Stimulated activated CD8-positive, alpha-beta memory T cell treated with anti-CD3 and anti-CD28 coated beads, Interleukin-15, amount 100 ng/mL, for 48 hours (primary cell): ENCODE data around the gene LIPG.

Experiments
- DNase-seq, 2 donors: peaks; one replicate each; pipeline ENCODE4 v3.0.0-alpha.2; 2020; ENCODE audit warnings: low read depth in 2 of 2

The LIPG gene

DNA sequence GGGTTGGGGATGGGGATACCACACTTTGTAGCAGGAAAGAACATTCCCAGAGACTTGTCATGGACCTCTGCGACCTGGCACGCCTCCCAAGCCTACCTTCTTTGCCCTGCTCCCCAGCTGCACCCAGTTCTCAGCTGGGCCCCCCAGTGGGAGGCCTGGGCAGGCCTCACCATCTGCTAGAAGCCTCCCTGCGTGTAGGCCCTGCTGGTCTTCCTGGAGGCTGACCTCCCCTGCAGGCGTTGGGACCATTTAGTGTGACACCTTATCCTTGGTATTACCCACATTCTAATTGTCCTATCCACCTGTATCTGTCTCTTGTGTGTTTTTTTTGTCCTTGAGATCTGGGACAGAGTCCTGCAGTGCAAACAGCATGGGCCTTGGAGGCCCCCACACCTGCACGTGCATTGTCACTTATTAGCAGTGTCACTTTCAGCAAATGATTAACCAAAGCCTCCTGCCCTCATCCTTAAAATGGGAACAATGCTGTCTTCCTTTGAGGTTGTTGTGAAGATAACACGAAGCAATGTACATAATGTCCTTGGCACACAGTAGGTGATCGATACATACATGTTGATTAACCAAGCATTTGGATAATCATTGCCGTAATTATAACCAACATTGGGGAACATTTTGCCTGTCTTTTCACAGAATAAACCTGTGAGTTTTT, 77.2 kb downstream of the LIPG start:
- no peak for DNase-seq

DNA sequence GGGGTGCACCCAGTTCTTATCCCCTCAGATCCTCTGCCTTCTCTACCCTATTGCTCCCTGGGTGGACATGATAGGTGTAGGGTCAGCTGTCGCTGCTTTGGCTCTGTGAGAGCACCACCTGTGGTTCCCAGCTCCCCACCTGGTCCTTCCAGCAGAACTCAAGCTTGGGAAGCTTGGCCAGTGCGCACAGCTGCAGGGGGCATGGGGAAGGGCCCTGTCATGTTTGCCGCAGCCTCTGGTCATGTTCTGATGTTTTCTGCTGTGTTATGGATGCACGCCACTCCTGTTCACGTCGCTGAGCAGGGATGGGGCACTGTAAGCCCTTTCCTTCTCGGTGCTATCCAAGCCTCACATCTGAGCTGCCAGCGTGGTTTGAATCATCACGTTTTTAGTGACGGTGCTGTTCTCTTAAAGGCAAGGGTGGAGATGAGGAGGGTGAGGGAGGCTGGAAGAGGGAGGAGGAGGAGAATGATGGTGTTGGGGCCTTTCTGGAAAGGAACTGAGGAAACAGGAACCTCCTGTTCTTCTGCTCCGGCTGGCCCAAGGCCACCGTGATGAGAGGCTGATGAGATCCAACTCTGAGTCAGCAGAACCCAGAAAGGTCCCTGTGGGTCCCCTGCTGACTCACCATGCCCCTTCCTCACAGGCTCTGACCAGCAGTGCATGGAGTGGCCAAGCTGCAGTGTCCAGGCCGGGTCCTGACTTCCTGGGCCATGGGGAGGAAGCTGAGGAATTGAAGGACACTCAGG, 78.0 kb downstream of the LIPG start:
- no peak for DNase-seq

DNA sequence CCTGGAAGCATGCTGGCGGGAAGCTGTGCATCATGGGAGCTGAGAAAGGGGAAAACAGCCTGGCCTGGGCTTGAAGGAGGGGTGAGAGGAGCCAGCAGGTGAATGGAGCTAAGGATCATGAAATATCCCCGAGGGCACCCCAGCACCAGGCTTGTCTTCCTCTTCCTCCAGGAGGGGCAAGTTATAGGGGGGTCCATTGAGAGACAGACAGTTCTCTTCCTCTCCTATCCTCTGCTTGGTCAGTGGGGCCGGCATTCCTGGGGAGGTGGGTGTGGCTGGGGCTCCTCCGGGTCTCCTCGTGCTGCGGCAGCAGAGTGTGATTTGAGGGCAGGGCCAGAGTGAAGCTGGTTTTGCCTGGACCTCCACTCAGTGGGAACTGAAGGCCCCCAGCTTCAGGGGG, 78.9 kb downstream of the LIPG start:
- no peak for DNase-seq

DNA sequence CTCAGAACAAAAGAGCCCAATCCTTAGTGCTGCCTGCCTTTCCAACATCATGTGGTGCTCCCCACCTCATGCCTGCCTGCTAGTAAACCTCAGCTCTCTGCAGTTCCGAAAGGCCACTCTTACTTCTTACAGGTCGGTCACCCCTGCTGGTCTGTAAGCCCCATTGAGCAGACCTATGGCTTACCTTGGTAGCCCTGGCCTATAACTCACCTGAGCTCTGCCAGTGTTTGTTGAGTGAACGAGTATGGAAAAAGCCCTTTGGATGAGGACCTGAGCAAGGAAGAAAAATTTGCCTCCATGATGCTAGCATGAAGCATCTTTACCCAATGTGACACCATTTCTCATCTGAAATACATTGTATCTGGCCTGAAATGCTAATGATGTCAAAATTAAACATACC, 83.3 kb downstream of the LIPG start:
- DNase-seq = no peak

DNA sequence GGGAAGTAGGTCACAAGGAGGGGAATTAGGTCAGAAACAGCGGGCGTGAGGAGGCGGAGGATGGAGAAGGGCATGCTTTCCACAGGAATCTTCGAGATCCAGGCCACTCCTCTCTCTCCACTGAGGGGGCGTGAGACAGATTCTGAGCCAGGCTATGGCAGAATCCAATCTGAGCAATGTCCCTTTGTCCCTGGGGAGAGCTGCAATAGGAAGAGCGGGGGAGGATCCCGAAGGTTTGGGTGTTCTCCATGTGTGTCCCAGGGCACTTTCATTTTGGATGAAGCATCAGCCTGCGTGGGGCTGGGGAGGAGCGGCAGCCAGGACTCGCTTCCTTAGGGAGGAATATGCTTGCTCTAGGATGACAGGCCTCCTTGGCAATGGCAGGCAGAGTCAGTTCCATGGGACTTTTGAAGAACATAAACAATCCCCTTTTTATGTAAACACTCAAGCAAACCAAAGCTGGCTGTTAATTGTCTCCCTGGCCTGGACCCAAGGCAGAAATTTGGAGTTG, 84.0 kb downstream of the LIPG start:
- DNase-seq = no peak

DNA sequence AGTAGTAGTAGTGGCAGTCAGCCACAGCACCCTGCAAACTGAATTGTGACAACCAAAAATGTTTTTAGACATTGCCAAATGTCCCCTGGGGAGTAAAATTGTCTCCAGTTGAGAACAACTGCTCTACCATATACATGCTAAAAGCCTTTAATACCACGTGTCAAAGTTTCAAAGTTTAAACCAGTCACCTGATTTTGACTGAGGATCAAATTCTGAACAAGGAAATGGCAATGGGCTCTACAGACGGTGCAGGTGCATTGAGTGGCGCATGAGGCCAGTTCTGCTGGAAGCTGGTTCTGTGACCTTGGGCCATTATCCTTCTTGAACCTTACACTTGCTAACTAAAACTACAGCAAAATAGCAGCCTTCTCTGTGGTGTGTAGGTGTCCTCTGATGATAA, 85.0 kb downstream of the LIPG start:
- DNase-seq = no peak

DNA sequence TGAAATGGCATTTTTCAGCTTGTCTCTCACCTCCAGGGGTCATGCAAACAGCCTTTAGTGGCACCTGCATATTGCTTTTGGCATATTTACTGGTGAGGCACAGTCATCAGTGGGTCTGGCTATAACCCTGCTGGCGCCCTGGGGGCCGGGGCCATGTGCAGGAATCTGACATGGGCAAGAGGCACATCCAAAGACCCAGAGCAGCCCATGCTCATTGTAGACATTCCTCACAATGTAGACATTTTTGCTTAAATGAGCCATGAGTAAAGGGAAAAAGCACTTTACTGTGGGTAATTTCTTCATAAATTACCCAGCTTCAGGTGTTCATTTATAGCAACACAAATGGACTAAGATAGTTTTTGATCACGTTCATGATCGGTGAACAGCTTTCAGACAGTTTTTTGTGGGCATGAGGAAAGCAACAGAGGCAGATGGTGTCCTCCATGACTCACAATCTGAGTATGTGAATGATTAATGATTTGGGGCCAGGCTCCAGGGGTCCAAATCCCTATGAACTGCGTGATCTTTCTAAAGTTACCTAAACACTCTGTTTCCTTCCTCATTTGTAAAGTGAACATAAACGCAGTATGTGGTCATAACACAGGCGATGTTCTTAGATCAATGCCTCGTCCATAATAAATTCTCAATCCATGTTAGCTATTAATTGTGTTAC, 85.8 kb downstream of the LIPG start:
- DNase-seq = no peak

DNA sequence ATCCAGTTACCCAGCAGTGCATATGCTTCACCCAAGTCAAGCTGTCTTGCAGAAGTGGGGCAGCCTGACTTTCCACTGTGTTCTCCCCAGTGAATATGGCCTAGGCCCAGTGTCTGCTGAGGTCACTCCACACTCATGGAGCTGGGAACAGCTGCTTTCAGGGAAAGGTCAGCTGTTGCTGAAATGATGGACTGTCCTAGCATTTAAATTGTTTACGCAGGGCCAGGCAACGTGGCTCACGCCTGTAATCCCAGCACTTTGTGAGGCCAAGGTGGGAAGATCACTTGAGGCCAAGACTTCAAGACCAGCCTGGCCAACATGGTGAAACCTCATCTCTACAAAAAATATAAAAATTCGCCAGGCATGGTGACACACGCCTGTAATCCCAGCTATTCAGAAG, 86.5 kb downstream of the LIPG start:
- no peak for DNase-seq
